Stomach (tissue), 4 donors: ENCODE data around the gene RAC2.

Experiments
- POLR2AphosphoS5 ChIP-seq, 3 donors: sonication (generic); formaldehyde crosslinking; IDR thresholded peaks; one replicate each; pipeline ENCODE4 v1.6.1; 2016; ENCODE audit warnings: antibody characterized with exemption in 3 of 3
- TF ChIP-seq, protein P1 (sequence below), 7 experiments: fragments of 450-650 bp in 4 of 7; fragments of 200-600 bp in 3 of 7; sonication (generic) in 3 of 7; IDR thresholded peaks; one replicate each; pipeline ENCODE4 v1.5.1; 2016 to 2019; ENCODE audit warnings: antibody characterized with exemption in 7 of 7, control low read depth in 2 of 7, mild to moderate bottlenecking in 1 of 7

DNA sequence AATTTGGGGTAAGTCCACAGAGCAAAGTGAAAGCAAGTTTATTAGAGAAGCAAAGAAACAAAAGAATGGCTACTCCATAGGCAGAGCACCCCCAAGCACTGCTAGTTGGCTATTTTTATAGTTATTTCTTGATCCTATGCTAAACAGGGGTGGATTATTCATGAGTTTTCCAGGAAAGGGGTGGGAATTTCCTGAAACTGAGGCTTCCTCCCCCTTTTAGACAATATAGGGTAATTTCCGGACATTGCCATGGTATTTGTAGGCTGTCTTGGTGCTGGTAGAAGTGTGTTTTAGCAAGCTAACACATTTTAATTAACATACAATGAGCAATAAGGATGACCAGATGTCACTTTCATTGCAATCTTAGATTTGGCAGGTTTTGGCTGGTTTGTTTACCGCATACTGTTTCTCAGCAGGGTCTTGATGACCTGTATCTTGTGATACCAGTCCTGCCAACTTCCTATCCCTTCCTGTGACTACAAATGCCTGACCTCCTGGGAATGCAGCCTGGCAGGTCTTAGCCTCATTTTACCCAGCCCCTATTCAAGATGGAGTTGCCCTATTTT lies 55.1 kb downstream of the RAC2 start:
- TF ChIP-seq, protein P1, sequence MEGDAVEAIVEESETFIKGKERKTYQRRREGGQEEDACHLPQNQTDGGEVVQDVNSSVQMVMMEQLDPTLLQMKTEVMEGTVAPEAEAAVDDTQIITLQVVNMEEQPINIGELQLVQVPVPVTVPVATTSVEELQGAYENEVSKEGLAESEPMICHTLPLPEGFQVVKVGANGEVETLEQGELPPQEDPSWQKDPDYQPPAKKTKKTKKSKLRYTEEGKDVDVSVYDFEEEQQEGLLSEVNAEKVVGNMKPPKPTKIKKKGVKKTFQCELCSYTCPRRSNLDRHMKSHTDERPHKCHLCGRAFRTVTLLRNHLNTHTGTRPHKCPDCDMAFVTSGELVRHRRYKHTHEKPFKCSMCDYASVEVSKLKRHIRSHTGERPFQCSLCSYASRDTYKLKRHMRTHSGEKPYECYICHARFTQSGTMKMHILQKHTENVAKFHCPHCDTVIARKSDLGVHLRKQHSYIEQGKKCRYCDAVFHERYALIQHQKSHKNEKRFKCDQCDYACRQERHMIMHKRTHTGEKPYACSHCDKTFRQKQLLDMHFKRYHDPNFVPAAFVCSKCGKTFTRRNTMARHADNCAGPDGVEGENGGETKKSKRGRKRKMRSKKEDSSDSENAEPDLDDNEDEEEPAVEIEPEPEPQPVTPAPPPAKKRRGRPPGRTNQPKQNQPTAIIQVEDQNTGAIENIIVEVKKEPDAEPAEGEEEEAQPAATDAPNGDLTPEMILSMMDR (IDR thresholded peaks at IDR 0.05): no peak
- TF ChIP-seq POLR2AphosphoS5 (IDR thresholded peaks at IDR 0.05): no peak
